HEK293 (cell line): ENCODE results near the gene KPNA2.

Experiments
- CTCF ChIA-PET: fragments of 350-600 bp; formaldehyde crosslinking; extraction: SDS; loops from one replicate; lab custom pipeline; 2021; ENCODE audit warnings: antibody characterized with exemption; lab: Yijun Ruan, JAX
- POLR2A ChIA-PET: fragments of 300-600 bp; formaldehyde crosslinking; extraction: SDS; loops from one replicate; lab custom pipeline; 2020; ENCODE audit warnings: antibody characterized with exemption, inconsistent platforms; lab: Yijun Ruan, JAX
- H3K27ac ChIP-seq: fragments of 200-500 bp; sonication (Bioruptor generic); 2 replicates; pipeline ENCODE4 v1.5.1; 2014; ENCODE audit warnings: low read depth, low read length, control low read depth, inconsistent platforms; ENCODE audit errors: extremely low read depth
- H3K36me3 ChIP-seq, 2 experiments: fragments of 200-500 bp in 1 of 2; sonication (Bioruptor generic) in 1 of 2; 1 replicate in 1 of 2; 2 replicates in 1 of 2; pipeline ENCODE4 v1.5.1; 2014 to 2017; ENCODE audit warnings: inconsistent platforms in 2 of 2, low read length in 2 of 2; ENCODE audit not compliant: control insufficient read depth in 2 of 2, insufficient read depth in 1 of 2
- H3K4me1 ChIP-seq: fragments of 200-500 bp; sonication (Bioruptor generic); 2 replicates; pipeline ENCODE4 v1.5.1; 2014; ENCODE audit warnings: mild to moderate bottlenecking, low read length, inconsistent platforms; ENCODE audit not compliant: control insufficient read depth, insufficient read depth
- H3K4me3 ChIP-seq: 2 replicates; pipeline ENCODE4 v1.5.1; 2011; ENCODE audit warnings: low read depth, mild to moderate bottlenecking, control low read depth, low read length, moderate library complexity
- H3K9me3 ChIP-seq: fragments of 200-500 bp; sonication (Bioruptor generic); 2 replicates; pipeline ENCODE4 v1.5.1; 2014; ENCODE audit warnings: low read depth, low read length, inconsistent platforms; ENCODE audit not compliant: control insufficient read depth, insufficient read depth
- BCL11A ChIP-seq: fragments of 450-650 bp; formaldehyde crosslinking; IDR thresholded peaks from 2 replicates; pipeline ENCODE4 v1.5.1; 2016; ENCODE audit warnings: low read depth, missing biosample characterization, missing genetic modification characterization
- BCL11B ChIP-seq: fragments of 450-650 bp; formaldehyde crosslinking; IDR thresholded peaks from 2 replicates; pipeline ENCODE4 v1.5.1; 2016; ENCODE audit warnings: low read depth, missing biosample characterization, missing genetic modification characterization
- CTCF ChIP-seq: fragments of 450-650 bp; formaldehyde crosslinking; IDR thresholded peaks from 2 replicates; pipeline ENCODE4 v1.5.1; 2016; ENCODE audit warnings: missing biosample characterization, missing genetic modification characterization
- GLI2 ChIP-seq: fragments of 450-650 bp; formaldehyde crosslinking; IDR thresholded peaks from 2 replicates; pipeline ENCODE4; 2017; ENCODE audit warnings: missing biosample characterization, missing genetic modification characterization, low read depth, borderline replicate concordance
- GLI4 ChIP-seq: fragments of 450-650 bp; formaldehyde crosslinking; IDR thresholded peaks from 2 replicates; pipeline ENCODE4 v1.5.1; 2016; ENCODE audit warnings: missing biosample characterization, missing genetic modification characterization
- GLIS2 ChIP-seq: fragments of 450-650 bp; formaldehyde crosslinking; IDR thresholded peaks from 2 replicates; pipeline ENCODE4 v1.5.1; 2016; ENCODE audit warnings: missing biosample characterization, missing genetic modification characterization
- MEIS1 ChIP-seq: sonication (generic); formaldehyde crosslinking; IDR thresholded peaks from 2 replicates; pipeline ENCODE4 v1.8.1; 2022; ENCODE audit warnings: missing genetic modification reagents, mild to moderate bottlenecking, borderline replicate concordance
- PBX3 ChIP-seq: sonication (generic); formaldehyde crosslinking; IDR thresholded peaks from 2 replicates; pipeline ENCODE4 v1.8.1; 2022; ENCODE audit warnings: mild to moderate bottlenecking, moderate library complexity, missing genetic modification reagents
- REST ChIP-seq: fragments of 450-650 bp; formaldehyde crosslinking; IDR thresholded peaks from 2 replicates; pipeline ENCODE4 v1.5.1; 2016; ENCODE audit warnings: missing biosample characterization, missing genetic modification characterization
- SCRT1 ChIP-seq: fragments of 450-650 bp; formaldehyde crosslinking; IDR thresholded peaks from 2 replicates; pipeline ENCODE4 v1.5.1; 2016; ENCODE audit warnings: missing biosample characterization, missing genetic modification characterization, borderline replicate concordance
- SCRT2 ChIP-seq: fragments of 450-650 bp; formaldehyde crosslinking; IDR thresholded peaks from 2 replicates; pipeline ENCODE4 v1.5.1; 2016; ENCODE audit warnings: missing biosample characterization, missing genetic modification characterization
- SP3 ChIP-seq: fragments of 450-650 bp; formaldehyde crosslinking; IDR thresholded peaks from 2 replicates; pipeline ENCODE4 v1.5.1; 2016; ENCODE audit warnings: missing biosample characterization, missing genetic modification characterization
- SP7 ChIP-seq: fragments of 450-650 bp; formaldehyde crosslinking; IDR thresholded peaks from 2 replicates; pipeline ENCODE4 v1.5.1; 2016; ENCODE audit warnings: missing biosample characterization, missing genetic modification characterization
- TCF7L2 ChIP-seq: IDR thresholded peaks from 2 replicates; pipeline ENCODE4 v1.6.1; 2011; ENCODE audit warnings: low read depth, mild to moderate bottlenecking, inconsistent platforms, low read length, moderate library complexity, borderline replicate concordance
- ZBTB26 ChIP-seq: fragments of 450-650 bp; formaldehyde crosslinking; optimal IDR thresholded peaks from 2 replicates; pipeline ENCODE3; 2016; ENCODE audit warnings: missing biosample characterization, mild to moderate bottlenecking, missing genetic modification characterization
- ZNF433 ChIP-seq: fragments of 450-650 bp; formaldehyde crosslinking; IDR thresholded peaks from 2 replicates; pipeline ENCODE4 v1.5.1; 2016; ENCODE audit warnings: missing biosample characterization, missing genetic modification characterization, low read depth
- ZNF571 ChIP-seq: fragments of 450-650 bp; formaldehyde crosslinking; IDR thresholded peaks from 2 replicates; pipeline ENCODE4 v1.5.0; 2017; ENCODE audit warnings: missing biosample characterization, missing genetic modification characterization
- ZNF600 ChIP-seq: fragments of 450-650 bp; formaldehyde crosslinking; IDR thresholded peaks from 2 replicates; pipeline ENCODE4 v1.5.1; 2016; ENCODE audit warnings: missing biosample characterization, missing genetic modification characterization
- ZNF654 ChIP-seq: fragments of 450-650 bp; formaldehyde crosslinking; IDR thresholded peaks from 2 replicates; pipeline ENCODE4 v1.5.1; 2016; ENCODE audit warnings: low read depth, missing biosample characterization, missing genetic modification characterization
- ZNF701 ChIP-seq: fragments of 450-650 bp; formaldehyde crosslinking; IDR thresholded peaks from 2 replicates; pipeline ENCODE4 v1.5.1; 2016; ENCODE audit warnings: missing biosample characterization, missing genetic modification characterization
- ZNF704 ChIP-seq: fragments of 450-650 bp; formaldehyde crosslinking; IDR thresholded peaks from 2 replicates; pipeline ENCODE4 v1.5.1; 2016; ENCODE audit warnings: missing biosample characterization, missing genetic modification characterization
- ZSCAN23 ChIP-seq: fragments of 450-650 bp; formaldehyde crosslinking; IDR thresholded peaks from 2 replicates; pipeline ENCODE4 v1.5.1; 2016; ENCODE audit warnings: missing biosample characterization, missing genetic modification characterization

The KPNA2 gene

GRCh38 chr17:68004201-68004600, 31.3 kb upstream of the KPNA2 start:
- no peaks in the 10 kb centered on the region for H3K36me3 ChIP-seq
- no peak overlapping the region for H3K27ac ChIP-seq
- no peaks in the 10 kb centered on the region for H3K9me3 ChIP-seq
- TF ChIP-seq SP3 (tag by site-specific recombination) (no peak), ZNF571 (tag by site-specific recombination) (no peak)
- no peaks in the 10 kb centered on the region for H3K4me1 ChIP-seq
- POLR2A ChIA-PET: interaction anchor here (0.6 to 0.7 kb wide), 2 partner anchors 11 to 1426 kb away, joined by 3 to 11 read pairs; no protein-coding TSS in a partner anchor
- H3K4me3 ChIP-seq: no peak overlapping the region
- CTCF ChIA-PET: interaction anchor here (0.6 kb wide), 1 partner anchor 18 kb away, joined by 3 read pairs; no protein-coding TSS in a partner anchor

GRCh38 chr17:68006797-68007196, 28.7 kb upstream of the KPNA2 start:
- H3K4me1 ChIP-seq: no peaks in the 10 kb centered on the region
- POLR2A ChIA-PET: no interaction called here
- no peak overlapping the region for H3K4me3 ChIP-seq
- CTCF ChIA-PET: interaction anchor here (1.7 to 3.5 kb wide), 2 partner anchors 10 to 13 kb away, joined by 5 to 15 read pairs; no protein-coding TSS in a partner anchor
- H3K9me3 ChIP-seq: no peaks in the 10 kb centered on the region
- TF ChIP-seq MEIS1 (CRISPR knock-in tag) (no peak), ZNF701 (no peak), ZNF433 (tag by site-specific recombination) (no peak), ZNF600 (tag by site-specific recombination) (no peak), PBX3 (CRISPR knock-in tag) (no peak), REST (tag by site-specific recombination) (no peak), SCRT1 (tag by site-specific recombination) (no peak), GLI2 (tag by site-specific recombination) (no peak), ZNF704 (no peak), TCF7L2 (no peak)
- no peaks in the 10 kb centered on the region for H3K36me3 ChIP-seq
- no peak overlapping the region for H3K27ac ChIP-seq

GRCh38 chr17:68011199-68011665, 24.3 kb upstream of the KPNA2 start:
- H3K4me3 ChIP-seq: no peak overlapping the region
- POLR2A ChIA-PET: interaction anchor here (0.7 kb wide), 1 partner anchor 24 kb away, joined by 3 read pairs; the partner anchor contains the start of gene KPNA2
- TF ChIP-seq ZNF654 (peak; percentile 37), ZBTB26 (tag by site-specific recombination) (peak; percentile 44), GLI4 (tag by site-specific recombination) (0 out of 2 replicates have a peak, but pooled peaks have one; percentile 81), BCL11B (peak; percentile 97), SP7 (0 out of 2 replicates have a peak, but pooled peaks have one; percentile 17), SCRT2 (no peak), BCL11A (tag by site-specific recombination) (peak; percentile 67; the same call in 1 of the 2 replicates), CTCF (peak; percentile 93), ZSCAN23 (no peak), GLIS2 (tag by site-specific recombination) (no peak)

More at GRCh38 chr17:68011199-68011665, 24.3 kb upstream of the KPNA2 start:
- Histone ChIP-seq H3K4me1 (no peaks in the 10 kb centered on the region), H3K27ac (no peak overlapping the region), H3K36me3 (no peaks in the 10 kb centered on the region), H3K9me3 (no peaks in the 10 kb centered on the region)
- CTCF ChIA-PET: interaction anchor here (0.6 to 4.4 kb wide), 9 partner anchors 8 to 478 kb away, joined by 3 to 42 read pairs (median 4); partner anchors contain the start of gene C17orf58
